Measurements from ENCODE around the gene SEMA7A. TPM values are rescaled to one million over a fixed set of nuclear protein-coding genes. Genes with fewer than 3 reads are reported as not detected.
A peak's percentile ranks its signal among the peaks of the same experiment; 100 is the strongest.

The SEMA7A gene
- total RNA-seq, 2 donors from 2014 or later: 1.2 to 4.9 TPM

DNA sequence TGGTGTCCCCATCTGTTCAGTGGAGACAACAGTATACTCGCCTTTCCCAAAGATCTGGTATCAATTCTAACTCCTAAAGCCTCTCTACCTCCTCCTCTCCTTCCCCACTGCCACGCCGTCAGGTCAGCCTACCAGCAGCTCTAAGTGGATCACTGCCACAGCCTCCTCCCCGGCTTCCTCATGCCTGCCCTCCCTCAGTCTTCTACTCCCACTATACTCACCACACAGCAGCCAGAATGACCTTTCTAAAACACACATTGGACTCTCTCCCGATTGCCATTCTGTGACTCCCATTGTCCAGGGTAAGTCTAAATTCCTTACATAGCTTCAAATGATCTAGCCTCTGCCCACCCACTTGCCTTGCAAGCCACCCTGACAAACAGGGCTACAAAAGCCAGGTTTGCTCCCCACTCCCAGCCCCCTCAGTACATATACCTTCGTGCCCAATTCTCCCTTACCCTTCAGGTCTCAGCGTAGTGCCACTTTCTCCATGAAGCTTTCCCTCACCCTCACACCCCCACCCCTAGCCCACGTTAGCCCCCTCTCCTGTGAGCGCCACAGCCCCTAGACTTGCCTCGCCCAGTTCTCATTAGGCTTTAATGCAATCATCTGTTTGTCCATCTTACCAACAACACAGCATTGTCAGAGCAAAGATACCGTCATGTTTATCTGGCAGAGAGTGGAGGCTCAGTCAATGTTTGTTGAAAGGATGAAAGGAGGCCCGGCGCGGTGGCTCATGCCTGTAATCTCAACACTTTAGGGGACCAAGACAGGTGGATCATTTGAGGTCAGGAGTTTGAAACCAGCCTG, 9.5 kb upstream of the SEMA7A start:
- Histone ChIP-seq H3K4me1 (ENCODE audit: control insufficient read depth in 1 of 2, low read depth in 2 of 2) (no peaks in the 10 kb centered on the region), H3K9me3 (no peaks in the 10 kb centered on the region), H3K27me3 (replicated peaks; ENCODE audit: insufficient read depth) (no peaks in the 10 kb centered on the region), H3K27ac (no peak overlapping the region), H3K36me3 (peaks cover 22% of the 10 kb centered on the region), H3K4me3 (no peak overlapping the region)
- ATAC-seq (ENCODE audit: insufficient number of reproducible peaks, low FRiP score, low read depth) (no peak), DNase-seq (ENCODE audit: low spot score) (no peak)
- TF ChIP-seq, protein P1, sequence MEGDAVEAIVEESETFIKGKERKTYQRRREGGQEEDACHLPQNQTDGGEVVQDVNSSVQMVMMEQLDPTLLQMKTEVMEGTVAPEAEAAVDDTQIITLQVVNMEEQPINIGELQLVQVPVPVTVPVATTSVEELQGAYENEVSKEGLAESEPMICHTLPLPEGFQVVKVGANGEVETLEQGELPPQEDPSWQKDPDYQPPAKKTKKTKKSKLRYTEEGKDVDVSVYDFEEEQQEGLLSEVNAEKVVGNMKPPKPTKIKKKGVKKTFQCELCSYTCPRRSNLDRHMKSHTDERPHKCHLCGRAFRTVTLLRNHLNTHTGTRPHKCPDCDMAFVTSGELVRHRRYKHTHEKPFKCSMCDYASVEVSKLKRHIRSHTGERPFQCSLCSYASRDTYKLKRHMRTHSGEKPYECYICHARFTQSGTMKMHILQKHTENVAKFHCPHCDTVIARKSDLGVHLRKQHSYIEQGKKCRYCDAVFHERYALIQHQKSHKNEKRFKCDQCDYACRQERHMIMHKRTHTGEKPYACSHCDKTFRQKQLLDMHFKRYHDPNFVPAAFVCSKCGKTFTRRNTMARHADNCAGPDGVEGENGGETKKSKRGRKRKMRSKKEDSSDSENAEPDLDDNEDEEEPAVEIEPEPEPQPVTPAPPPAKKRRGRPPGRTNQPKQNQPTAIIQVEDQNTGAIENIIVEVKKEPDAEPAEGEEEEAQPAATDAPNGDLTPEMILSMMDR (IDR thresholded peaks at IDR 0.05): no peak

DNA sequence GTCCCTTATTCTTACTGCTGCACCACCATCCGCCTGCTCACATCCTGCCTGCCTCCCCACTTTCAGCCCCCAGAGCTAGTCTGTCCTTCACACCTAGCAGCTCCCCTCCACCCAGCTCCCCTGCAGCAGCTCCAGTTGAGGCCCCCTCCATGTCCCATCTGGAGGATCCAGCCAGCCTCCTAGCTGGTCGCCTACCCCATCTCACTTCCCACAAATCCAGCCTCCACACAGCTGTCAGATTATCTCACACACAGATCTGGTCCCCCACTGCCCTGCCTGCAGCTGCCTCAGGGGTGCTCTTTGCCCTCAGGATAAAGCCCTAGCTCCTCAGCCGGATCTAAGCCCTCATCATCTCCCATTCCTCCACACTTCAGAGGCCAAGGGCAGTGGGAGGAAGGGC, 8.8 kb upstream of the SEMA7A start:
- H3K9me3 ChIP-seq: no peaks in the 10 kb centered on the region
- no peak for DNase-seq (ENCODE audit: low spot score)
- H3K4me1 ChIP-seq (ENCODE audit: control insufficient read depth in 1 of 2, low read depth in 2 of 2): no peaks in the 10 kb centered on the region
- no peaks in the 10 kb centered on the region for H3K27me3 ChIP-seq (replicated peaks; ENCODE audit: insufficient read depth)
- H3K36me3 ChIP-seq: peaks cover 15% of the 10 kb centered on the region
- TF ChIP-seq, protein P1 (IDR thresholded peaks at IDR 0.05): no peak
- H3K4me3 ChIP-seq: no peak overlapping the region
- H3K27ac ChIP-seq: no peak overlapping the region
- ATAC-seq (ENCODE audit: insufficient number of reproducible peaks, low FRiP score, low read depth): no peak

DNA sequence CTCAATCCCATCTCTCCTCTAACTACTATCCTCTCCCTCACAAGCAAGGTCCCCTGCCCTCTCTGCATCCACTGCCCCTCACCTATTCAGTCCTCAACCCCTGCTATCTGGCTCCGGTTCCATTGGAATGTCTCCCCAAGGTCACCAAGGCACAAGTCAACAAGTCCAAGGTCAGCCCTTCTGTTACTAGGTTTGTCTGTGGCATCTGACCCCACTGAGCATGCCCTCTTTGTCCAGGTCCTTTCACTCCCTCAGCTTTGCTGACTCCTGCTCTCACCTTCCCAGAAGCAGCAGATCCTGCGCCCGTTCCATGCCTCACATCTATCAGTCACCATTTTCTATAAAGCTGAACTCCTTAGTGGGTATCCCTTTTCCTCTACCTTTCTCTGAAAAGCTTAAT, 8.3 kb upstream of the SEMA7A start:
- TF ChIP-seq, protein P1 (IDR thresholded peaks at IDR 0.05): no peak
- Histone ChIP-seq H3K27me3 (replicated peaks; ENCODE audit: insufficient read depth) (no peaks in the 10 kb centered on the region), H3K4me3 (no peak overlapping the region), H3K9me3 (no peaks in the 10 kb centered on the region), H3K36me3 (peaks cover 13% of the 10 kb centered on the region), H3K27ac (no peak overlapping the region), H3K4me1 (ENCODE audit: control insufficient read depth in 1 of 2, low read depth in 2 of 2) (no peaks in the 10 kb centered on the region)
- ATAC-seq (ENCODE audit: insufficient number of reproducible peaks, low FRiP score, low read depth): no peak
- DNase-seq (ENCODE audit: low spot score): no peak

DNA sequence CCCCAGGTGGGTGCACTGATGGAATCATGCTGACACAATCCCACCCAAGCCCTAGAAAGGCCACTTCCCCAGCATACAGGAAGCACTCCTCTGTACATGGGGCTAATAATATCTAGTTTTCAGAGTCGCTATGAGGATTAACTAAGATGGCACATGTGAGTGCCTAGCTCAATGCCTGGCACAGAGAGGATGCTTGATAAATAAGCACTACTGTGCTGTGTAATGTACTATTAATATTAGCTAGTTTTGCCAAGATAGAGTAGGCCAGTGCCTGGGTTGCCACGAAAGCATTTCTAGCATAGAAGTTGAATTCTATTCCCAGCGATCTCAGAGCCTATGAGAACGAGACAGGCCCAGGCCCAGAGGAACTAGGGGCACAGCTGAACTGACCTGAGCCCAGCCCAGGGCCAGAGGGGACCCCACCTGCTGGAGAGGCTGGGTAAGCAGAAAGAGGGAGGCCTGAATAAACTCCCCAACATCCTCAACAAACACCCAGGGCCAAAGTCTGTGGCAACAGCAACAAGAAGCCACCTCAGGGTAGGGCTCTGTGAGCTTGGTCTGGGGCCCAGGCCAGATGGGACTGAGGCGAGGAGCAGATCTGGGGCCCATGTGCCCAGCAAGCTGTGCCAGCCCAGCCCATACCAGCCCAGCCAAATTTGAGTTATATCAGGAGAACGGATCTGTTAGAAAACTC, 7.6 kb upstream of the SEMA7A start:
- TF ChIP-seq, protein P1 (IDR thresholded peaks at IDR 0.05): no peak
- Histone ChIP-seq H3K4me3 (no peak overlapping the region), H3K27ac (no peak overlapping the region), H3K36me3 (peaks cover 12% of the 10 kb centered on the region), H3K27me3 (replicated peaks; ENCODE audit: insufficient read depth) (no peaks in the 10 kb centered on the region), H3K9me3 (no peaks in the 10 kb centered on the region), H3K4me1 (ENCODE audit: control insufficient read depth in 1 of 2, low read depth in 2 of 2) (no peaks in the 10 kb centered on the region)
- ATAC-seq (ENCODE audit: insufficient number of reproducible peaks, low FRiP score, low read depth) (no peak), DNase-seq (ENCODE audit: low spot score) (no peak)

DNA sequence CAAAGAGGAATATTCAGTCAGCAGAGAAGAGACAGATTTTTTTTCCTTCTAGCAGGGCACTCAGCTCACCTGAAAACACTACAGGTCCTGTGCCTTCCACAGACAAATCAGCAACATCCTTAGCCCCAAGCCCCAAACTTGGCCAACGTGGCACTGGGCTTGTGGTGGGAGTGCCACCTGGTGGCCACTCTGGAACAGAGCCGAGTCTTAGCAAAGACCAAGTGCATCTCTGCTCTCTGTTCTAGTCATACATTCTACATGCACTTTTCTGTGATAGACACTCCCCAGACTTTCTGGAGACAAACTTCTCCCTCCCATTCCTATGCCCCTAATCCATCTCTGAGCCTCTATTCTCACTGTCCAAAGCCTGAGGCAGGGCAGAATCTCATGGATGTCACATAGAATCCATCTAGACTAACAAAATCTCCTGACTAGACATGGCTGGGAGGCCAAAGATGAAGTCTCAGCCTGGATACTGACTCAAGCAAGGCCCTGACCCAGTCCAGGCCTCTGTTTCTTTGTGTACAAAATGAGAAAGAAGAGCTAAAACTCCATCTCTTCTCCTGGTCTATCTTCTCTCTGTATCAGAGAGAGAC, 5.1 kb upstream of the SEMA7A start:
- no peak for ATAC-seq (ENCODE audit: insufficient number of reproducible peaks, low FRiP score, low read depth)

More for the DNA sequence above, 5.1 kb upstream of the SEMA7A start:
- TF ChIP-seq, protein P1 (IDR thresholded peaks at IDR 0.05): peak; percentile 88
- H3K9me3 ChIP-seq: no peaks in the 10 kb centered on the region
- no peaks in the 10 kb centered on the region for H3K27me3 ChIP-seq (replicated peaks; ENCODE audit: insufficient read depth)
- DNase-seq (ENCODE audit: low spot score): no peak
- peaks cover 4 to 6% of the 10 kb centered on the region in 2 donors for H3K4me1 ChIP-seq (ENCODE audit: control insufficient read depth in 1 of 2, low read depth in 2 of 2)
- no peak overlapping the region for H3K27ac ChIP-seq
- H3K36me3 ChIP-seq: no peaks in the 10 kb centered on the region
- H3K4me3 ChIP-seq: no peak overlapping the region
